ENCODE measurements around the gene SLC22A17. TPM values are rescaled to one million over a fixed set of nuclear protein-coding genes. Genes with fewer than 3 reads are reported as not detected.

SLC22A17 gene
- total and polyA plus RNA-seq, 9 of the 15 experiments (the other 6 are each of a cell fraction or from before 2014, with no cell fraction given) = 0.07 to 0.09 TPM; not detected in 7

DNA sequence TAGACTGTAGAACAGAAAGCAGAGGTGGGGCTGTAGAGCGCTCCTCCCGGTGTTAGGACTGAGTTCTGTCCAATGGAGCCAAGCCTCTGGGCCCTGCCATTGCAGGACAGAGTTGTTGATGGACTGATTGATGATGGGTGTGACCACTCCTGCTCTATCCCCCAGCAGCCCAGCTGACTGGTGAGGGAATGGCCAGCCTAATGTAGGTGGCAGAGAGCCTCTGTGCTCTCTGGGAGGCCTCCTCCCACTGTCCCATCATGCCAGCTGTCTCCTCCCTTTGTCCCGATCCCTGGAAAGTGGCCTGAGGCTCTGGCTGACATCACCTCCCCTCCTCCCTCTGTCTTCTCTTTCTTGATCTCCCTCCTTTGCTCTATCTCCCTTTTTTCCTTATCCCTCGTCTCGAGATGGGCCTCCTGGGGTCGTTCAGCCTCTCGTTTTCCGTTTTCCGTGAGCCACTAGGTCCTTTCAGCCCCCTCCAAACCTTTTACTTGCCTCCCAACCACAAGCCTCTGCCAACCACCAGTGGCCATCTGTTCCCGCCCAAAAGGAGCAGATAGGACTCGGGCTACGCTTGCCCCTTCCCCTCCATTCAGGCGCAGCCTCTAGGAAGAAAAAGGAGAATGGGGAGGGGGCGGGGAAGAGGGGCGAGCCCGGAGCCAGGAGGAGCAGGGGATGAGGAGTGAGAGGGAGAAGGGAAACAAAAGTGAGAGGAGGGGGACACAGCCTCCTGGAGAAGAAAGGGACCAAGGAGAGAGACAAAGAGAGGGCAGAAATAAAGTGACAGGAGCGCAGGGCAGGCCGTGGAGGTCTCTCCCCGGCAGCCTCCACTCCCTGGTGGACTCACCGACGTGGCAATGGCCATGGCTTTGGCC, 11.7 kb upstream of the SLC22A17 start:
- no peaks in the 10 kb centered on the region for H3K9me1 ChIP-seq (ENCODE audit: control insufficient read depth, insufficient read depth, low read length)
- in situ Hi-C loops (cut with MboI) (no loop called here), intact Hi-C loops (cut with micrococcal nuclease) (no loop called here)
- no peak overlapping the region for H2AFZ ChIP-seq (ENCODE audit: low read depth, low read length)
- 1% methylated on average over 11 of the region's 21 CpGs for WGBS (ENCODE audit: insufficient coverage, low coverage, missing lambda C conversion rate)
- H3K4me3 ChIP-seq = no peak overlapping the region
- H3K4me2 ChIP-seq (ENCODE audit: insufficient read depth, low read length) = no peak overlapping the region
- H3K9me3 ChIP-seq (replicated peaks; ENCODE audit: control insufficient read depth, insufficient read depth, low read depth, low read length) = no peaks in the 10 kb centered on the region
- ChIA-PET POLR2A (no interaction called here), CTCF (ENCODE audit: low intra/inter-chr PET ratio) (no interaction called here)
- ATAC-seq (peak; percentile 30), FAIRE-seq (no peak), DNase-seq (ENCODE audit: extremely low read depth in 1 of 4, low spot score in 3 of 4) (peak in 2 of 4 experiments; percentile 16 to 30)
- peaks cover 10 to 50% of the 10 kb centered on the region in 2 experiments; a peak in 4 of 5 replicates for H3K27me3 ChIP-seq (ENCODE audit: control insufficient read depth in 2 of 2, insufficient read depth in 2 of 2, low read length in 2 of 2)
- no peaks in the 10 kb centered on the region for H3K36me3 ChIP-seq (ENCODE audit: control insufficient read depth, insufficient read depth, low read length)
- peaks cover 0 to 21% of the 10 kb centered on the region in 2 experiments; a peak in 2 of 5 replicates for H3K4me1 ChIP-seq (replicated peaks in 1 of 2; ENCODE audit: control insufficient read depth in 2 of 2, insufficient read depth in 2 of 2, low read length in 2 of 2)
- no peak overlapping the region; a peak in 1 of 4 replicates for H3K9ac ChIP-seq (ENCODE audit: insufficient read depth in 1 of 2, low read depth in 2 of 2, low read length in 2 of 2)
- no peaks in the 10 kb centered on the region for H3K79me2 ChIP-seq (ENCODE audit: control insufficient read depth, insufficient read depth, low read length)
- no peaks in the 10 kb centered on the region; the same call in 1 of the 2 replicates for H4K20me1 ChIP-seq (replicated peaks; ENCODE audit: control insufficient read depth, insufficient read depth, low read length)
- no peak overlapping the region for H3K27ac ChIP-seq (ENCODE audit: extremely low read depth, low read depth, low read length)
- BruUV-seq (replicated peaks) = no TSS peak
- TF ChIP-seq CBX1 (IDR thresholded peaks at IDR 0.05; ENCODE audit: low read depth) (no peak), ZNF778 (CRISPR knock-in tag; IDR thresholded peaks at IDR 0.05) (no peak), ZNF133 (CRISPR knock-in tag; IDR thresholded peaks at IDR 0.05) (no peak), ZNF444 (CRISPR knock-in tag; IDR thresholded peaks at IDR 0.05) (no peak), ZFP91 (CRISPR knock-in tag; IDR thresholded peaks at IDR 0.05) (no peak), ZNF785 (CRISPR knock-in tag; IDR thresholded peaks at IDR 0.05) (no peak), USF1 (CRISPR knock-in tag; IDR thresholded peaks at IDR 0.05) (no peak), KDM4B (IDR thresholded peaks at IDR 0.05; ENCODE audit: borderline replicate concordance in 2 of 2, low read depth in 1 of 2) (no peak), CC2D1A (IDR thresholded peaks at IDR 0.05) (no peak), SAFB2 (IDR thresholded peaks at IDR 0.05; ENCODE audit: borderline replicate concordance, low read depth, low read length, severe bottlenecking) (no peak), CLOCK (CRISPR knock-in tag; IDR thresholded peaks at IDR 0.05; ENCODE audit: borderline replicate concordance) (no peak)
- TF ChIP-seq, protein P1, sequence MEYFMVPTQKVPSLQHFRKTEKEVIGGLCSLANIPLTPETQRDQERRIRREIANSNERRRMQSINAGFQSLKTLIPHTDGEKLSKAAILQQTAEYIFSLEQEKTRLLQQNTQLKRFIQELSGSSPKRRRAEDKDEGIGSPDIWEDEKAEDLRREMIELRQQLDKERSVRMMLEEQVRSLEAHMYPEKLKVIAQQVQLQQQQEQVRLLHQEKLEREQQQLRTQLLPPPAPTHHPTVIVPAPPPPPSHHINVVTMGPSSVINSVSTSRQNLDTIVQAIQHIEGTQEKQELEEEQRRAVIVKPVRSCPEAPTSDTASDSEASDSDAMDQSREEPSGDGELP (CRISPR knock-in tag; IDR thresholded peaks at IDR 0.05; ENCODE audit: borderline replicate concordance) = peak; percentile 51; the same call in 1 of the 2 replicates
- TF ChIP-seq, protein P2, sequence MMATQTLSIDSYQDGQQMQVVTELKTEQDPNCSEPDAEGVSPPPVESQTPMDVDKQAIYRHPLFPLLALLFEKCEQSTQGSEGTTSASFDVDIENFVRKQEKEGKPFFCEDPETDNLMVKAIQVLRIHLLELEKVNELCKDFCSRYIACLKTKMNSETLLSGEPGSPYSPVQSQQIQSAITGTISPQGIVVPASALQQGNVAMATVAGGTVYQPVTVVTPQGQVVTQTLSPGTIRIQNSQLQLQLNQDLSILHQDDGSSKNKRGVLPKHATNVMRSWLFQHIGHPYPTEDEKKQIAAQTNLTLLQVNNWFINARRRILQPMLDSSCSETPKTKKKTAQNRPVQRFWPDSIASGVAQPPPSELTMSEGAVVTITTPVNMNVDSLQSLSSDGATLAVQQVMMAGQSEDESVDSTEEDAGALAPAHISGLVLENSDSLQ (IDR thresholded peaks at IDR 0.05) = peak; percentile 63
